A549 (cell line): ENCODE measurements around the gene MYRFL. TPM values are rescaled to one million over a fixed set of nuclear protein-coding genes. Genes with fewer than 3 reads are reported as not detected.

Source experiments
- ATAC-seq, 2 experiments: fragments of 200-7000 bp in 1 of 2; fragments of >200 bp in 1 of 2; cut with Nextera tagmentation in 1 of 2; cut with Tn5 transposase in 1 of 2; 3 replicates each; pipeline versions ENCODE4 v1.8.0 to v1.9.1; 2018 to 2020; ENCODE audit warnings: mild to moderate bottlenecking in 1 of 2, moderate library complexity in 1 of 2
- CTCF ChIA-PET: fragments of 300-600 bp; sonication (Branson Sonifier 250); formaldehyde crosslinking; extraction: SDS; loops from one replicate; lab custom pipeline; 2021; ENCODE audit warnings: antibody characterized with exemption, inconsistent platforms; lab: Yijun Ruan, JAX
- POLR2A ChIA-PET: fragments of 350-600 bp; formaldehyde crosslinking; extraction: SDS; loops from one replicate; lab custom pipeline; 2021; ENCODE audit warnings: antibody characterized with exemption, inconsistent platforms; lab: Yijun Ruan, JAX
- DNase-seq, 2 experiments: peaks; one replicate each; pipeline versions ENCODE4 v3.0.0 to v3.0.0-alpha.2; 2011 to 2016; ENCODE audit warnings: low read depth in 1 of 2, low spot score in 1 of 2
- FAIRE-seq: peaks from 2 replicates; lab custom pipeline; 2011; peaks lifted over from hg19 to GRCh38; lab: Jason Lieb, UNC
- H3K27ac ChIP-seq, 2 experiments: fragments of >200 bp; sonication (Bioruptor Twin); formaldehyde crosslinking; 3 replicates each; pipeline ENCODE4 v1.5.1; 2016 to 2017
- H3K4me1 ChIP-seq: fragments of >200 bp; sonication (Bioruptor Twin); formaldehyde crosslinking; 3 replicates; pipeline ENCODE4 v1.6.1; 2016
- H3K4me2 ChIP-seq: fragments of >200 bp; sonication (Bioruptor Twin); formaldehyde crosslinking; 3 replicates; pipeline ENCODE4 v1.6.1; 2016
- H3K4me3 ChIP-seq: fragments of >200 bp; sonication (Bioruptor Twin); formaldehyde crosslinking; 3 replicates; pipeline ENCODE4 v1.5.1; 2016
- H3K9me3 ChIP-seq: fragments of >200 bp; sonication (Bioruptor Twin); formaldehyde crosslinking; 3 replicates; pipeline ENCODE4 v1.6.1; 2016
- BHLHE40 ChIP-seq: IDR thresholded peaks from 2 replicates; pipeline ENCODE4 v1.6.1; 2012; ENCODE audit warnings: low read depth, low read length, inconsistent platforms
- CBX8 ChIP-seq: fragments of 200-600 bp; sonication (generic); IDR thresholded peaks from 2 replicates; pipeline ENCODE4 v1.6.1; 2016
- CHD2 ChIP-seq: fragments of 150-350 bp; IDR thresholded peaks from 2 replicates; pipeline ENCODE4 v1.6.1; 2014; ENCODE audit warnings: low read length; ENCODE audit not compliant: partially characterized antibody
- EHF ChIP-seq: fragments of 250-450 bp; sonication (Bioruptor Pico); IDR thresholded peaks from 2 replicates; pipeline ENCODE4 v1.5.0; 2020; ENCODE audit warnings: mild to moderate bottlenecking
- EHMT2 ChIP-seq: fragments of 200-600 bp; sonication (generic); IDR thresholded peaks from 2 replicates; pipeline ENCODE4 v1.6.1; 2016; ENCODE audit warnings: antibody characterized with exemption, low read depth, mild to moderate bottlenecking, moderate library complexity
- FOSB ChIP-seq: fragments of 250-450 bp; sonication (Bioruptor Pico); IDR thresholded peaks from 2 replicates; pipeline ENCODE4 v1.5.0; 2020; ENCODE audit warnings: mild to moderate bottlenecking, moderate library complexity
- HOXB5 ChIP-seq: fragments of 250-450 bp; sonication (Bioruptor Pico); IDR thresholded peaks from 2 replicates; pipeline ENCODE4 v1.5.0; 2020; ENCODE audit warnings: mild to moderate bottlenecking, moderate library complexity
- NR3C1 ChIP-seq: fragments of >200 bp; sonication (Bioruptor Twin); formaldehyde crosslinking; IDR thresholded peaks from 3 replicates; pipeline ENCODE4 v1.6.1; 2017
- RNF2 ChIP-seq: fragments of 200-600 bp; sonication (generic); IDR thresholded peaks from 2 replicates; pipeline ENCODE4 v1.6.1; 2016; ENCODE audit warnings: low read depth, mild to moderate bottlenecking, antibody characterized with exemption, moderate library complexity, borderline replicate concordance
- SREBF2 ChIP-seq: fragments of 450-650 bp; IDR thresholded peaks from 2 replicates; pipeline ENCODE4 v1.6.1; 2014; ENCODE audit warnings: mild to moderate bottlenecking, moderate library complexity
- ZC3H11A ChIP-seq: fragments of 450-650 bp; IDR thresholded peaks from 2 replicates; pipeline ENCODE4 v1.6.1; 2014; ENCODE audit warnings: antibody characterized with exemption, mild to moderate bottlenecking
- ZNF302 ChIP-seq: fragments of 250-450 bp; sonication (Bioruptor Pico); IDR thresholded peaks from 2 replicates; pipeline ENCODE4 v1.9.0; 2021; ENCODE audit warnings: inconsistent platforms, mild to moderate bottlenecking, moderate library complexity
- WGBS: methylation state at CpG from one replicate; pipeline ENCODE4 v1.1.6; 2017; ENCODE audit errors: missing lambda C conversion rate; 5-methylcytosine and 5-hydroxymethylcytosine counted together
- polyA plus RNA-seq, 4 experiments: library from polyadenylated mRNA; depleted of rRNA in 3 of 4; stranded (reverse); fragments of >200 nt; fragmentation: RNase III in 1 of 4; extraction: RNeasy Plus Mini Kit Qiagen cat#74134 plus additional on column Dnase treatment in 1 of 4; gene quantifications; 2 replicates in 3 of 4; 3 replicates in 1 of 4; pipeline ENCODE4 v1.2.3, GENCODE V29; 2011 to 2017
- TF ChIP-seq, protein P1 (sequence below): IDR thresholded peaks from 2 replicates; pipeline ENCODE4 v1.6.1; 2012; ENCODE audit warnings: low read depth, borderline replicate concordance
- TF ChIP-seq, protein P2 (sequence below): fragments of 200-600 bp; sonication (generic); IDR thresholded peaks from 2 replicates; pipeline ENCODE4 v1.6.1; 2016; ENCODE audit warnings: antibody characterized with exemption, mild to moderate bottlenecking, moderate library complexity

MYRFL gene
- polyA plus RNA-seq, 2 of the 4 experiments (the other 2 are of a cell fraction), result 0.04 TPM; not detected in 1

DNA sequence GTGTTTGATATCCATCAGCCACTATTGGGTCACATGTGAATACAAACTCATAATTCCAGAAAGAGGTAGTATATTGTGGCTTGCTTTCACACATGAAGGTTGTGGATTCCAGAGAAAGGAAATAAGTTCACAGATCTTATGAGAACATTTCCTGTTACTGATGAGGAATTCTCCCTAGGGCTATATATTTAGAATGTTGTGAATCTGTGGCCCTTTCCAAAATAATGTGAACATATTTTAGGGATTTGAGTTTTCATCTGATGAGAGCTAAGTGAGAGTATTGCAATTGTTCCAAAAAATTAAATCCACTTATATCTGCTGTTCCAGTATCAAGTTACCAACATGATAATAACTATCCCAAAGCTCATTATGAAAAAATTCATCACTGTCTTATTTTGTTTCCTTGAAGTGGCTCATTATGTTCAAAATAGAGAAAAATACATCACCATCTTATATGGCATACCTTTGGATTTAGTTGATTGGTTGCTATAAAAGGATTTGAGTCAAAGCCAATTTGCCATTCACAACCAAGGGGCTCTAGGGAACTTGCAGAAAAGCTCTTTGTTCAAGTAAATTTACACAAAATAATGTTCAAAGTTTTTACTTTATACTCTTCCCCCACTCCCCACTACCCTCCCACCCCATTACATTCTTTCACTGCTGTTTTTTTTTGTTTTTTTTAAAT is 76.3 kb downstream of the MYRFL start:
- FAIRE-seq, result no peak
- H3K4me1 ChIP-seq, result no peaks in the 10 kb centered on the region
- CTCF ChIA-PET, result interaction anchor here (0.6 to 7.3 kb wide), 45 partner anchors 8 to 846 kb away, joined by 3 to 92 read pairs (median 3); no protein-coding TSS in a partner anchor
- TF ChIP-seq CHD2, result no peak
- no peak for TF ChIP-seq CBX8
- no peak for TF ChIP-seq EHF (CRISPR knock-in tag)
- no peak for TF ChIP-seq FOSB (CRISPR knock-in tag)
- TF ChIP-seq, all 56 proteins: peak for 0
- Histone ChIP-seq H3K27ac (no peak overlapping the region), H3K4me2 (no peak overlapping the region), H3K9me3 (no peaks in the 10 kb centered on the region), H3K4me3 (no peak overlapping the region)
- ATAC-seq (no peak), DNase-seq (no peak)
- POLR2A ChIA-PET, result no interaction called here

GRCh38 chr12:69903548-69903947 is 78.5 kb downstream of the MYRFL start:
- Histone ChIP-seq H3K9me3 (no peaks in the 10 kb centered on the region), H3K4me1 (no peaks in the 10 kb centered on the region), H3K4me2 (no peak overlapping the region), H3K4me3 (no peak overlapping the region), H3K27ac (no peak overlapping the region)
- CTCF ChIA-PET, result interaction anchor here (0.8 to 7.3 kb wide), 3 partner anchors 24 to 671 kb away, joined by 3 to 92 read pairs (median 8); no protein-coding TSS in a partner anchor
- POLR2A ChIA-PET, result no interaction called here
- DNase-seq (no peak), FAIRE-seq (no peak), ATAC-seq (no peak)
- no peak for TF ChIP-seq ZNF302 (CRISPR knock-in tag)
- TF ChIP-seq, protein P1, sequence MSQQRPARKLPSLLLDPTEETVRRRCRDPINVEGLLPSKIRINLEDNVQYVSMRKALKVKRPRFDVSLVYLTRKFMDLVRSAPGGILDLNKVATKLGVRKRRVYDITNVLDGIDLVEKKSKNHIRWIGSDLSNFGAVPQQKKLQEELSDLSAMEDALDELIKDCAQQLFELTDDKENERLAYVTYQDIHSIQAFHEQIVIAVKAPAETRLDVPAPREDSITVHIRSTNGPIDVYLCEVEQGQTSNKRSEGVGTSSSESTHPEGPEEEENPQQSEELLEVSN, result no peak
- WGBS, result 55% methylated on average over 8 of the region's 8 CpGs

GRCh38 chr12:69904777-69905176 is 79.8 kb downstream of the MYRFL start:
- DNase-seq, result no peak
- 92% methylated on average over 1 of the region's 1 CpG for WGBS
- ChIA-PET POLR2A (no interaction called here), CTCF (interaction anchor here (1.6 to 7.3 kb wide), 2 partner anchors 25 to 670 kb away, joined by 8 to 92 read pairs; no protein-coding TSS in a partner anchor)
- ATAC-seq, result no peak
- no peaks in the 10 kb centered on the region for H3K9me3 ChIP-seq
- no peak overlapping the region for H3K4me3 ChIP-seq
- H3K4me1 ChIP-seq, result no peaks in the 10 kb centered on the region
- TF ChIP-seq ZC3H11A, result no peak
- TF ChIP-seq, protein P2, sequence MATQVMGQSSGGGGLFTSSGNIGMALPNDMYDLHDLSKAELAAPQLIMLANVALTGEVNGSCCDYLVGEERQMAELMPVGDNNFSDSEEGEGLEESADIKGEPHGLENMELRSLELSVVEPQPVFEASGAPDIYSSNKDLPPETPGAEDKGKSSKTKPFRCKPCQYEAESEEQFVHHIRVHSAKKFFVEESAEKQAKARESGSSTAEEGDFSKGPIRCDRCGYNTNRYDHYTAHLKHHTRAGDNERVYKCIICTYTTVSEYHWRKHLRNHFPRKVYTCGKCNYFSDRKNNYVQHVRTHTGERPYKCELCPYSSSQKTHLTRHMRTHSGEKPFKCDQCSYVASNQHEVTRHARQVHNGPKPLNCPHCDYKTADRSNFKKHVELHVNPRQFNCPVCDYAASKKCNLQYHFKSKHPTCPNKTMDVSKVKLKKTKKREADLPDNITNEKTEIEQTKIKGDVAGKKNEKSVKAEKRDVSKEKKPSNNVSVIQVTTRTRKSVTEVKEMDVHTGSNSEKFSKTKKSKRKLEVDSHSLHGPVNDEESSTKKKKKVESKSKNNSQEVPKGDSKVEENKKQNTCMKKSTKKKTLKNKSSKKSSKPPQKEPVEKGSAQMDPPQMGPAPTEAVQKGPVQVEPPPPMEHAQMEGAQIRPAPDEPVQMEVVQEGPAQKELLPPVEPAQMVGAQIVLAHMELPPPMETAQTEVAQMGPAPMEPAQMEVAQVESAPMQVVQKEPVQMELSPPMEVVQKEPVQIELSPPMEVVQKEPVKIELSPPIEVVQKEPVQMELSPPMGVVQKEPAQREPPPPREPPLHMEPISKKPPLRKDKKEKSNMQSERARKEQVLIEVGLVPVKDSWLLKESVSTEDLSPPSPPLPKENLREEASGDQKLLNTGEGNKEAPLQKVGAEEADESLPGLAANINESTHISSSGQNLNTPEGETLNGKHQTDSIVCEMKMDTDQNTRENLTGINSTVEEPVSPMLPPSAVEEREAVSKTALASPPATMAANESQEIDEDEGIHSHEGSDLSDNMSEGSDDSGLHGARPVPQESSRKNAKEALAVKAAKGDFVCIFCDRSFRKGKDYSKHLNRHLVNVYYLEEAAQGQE, result no peak
- no peak for TF ChIP-seq HOXB5
- TF ChIP-seq RNF2, result no peak
- no peak for TF ChIP-seq EHMT2
- TF ChIP-seq, protein P1, result no peak
- TF ChIP-seq SREBF2, result no peak
- no peak for TF ChIP-seq BHLHE40
- no peak for FAIRE-seq
- no peak overlapping the region for H3K27ac ChIP-seq
- H3K4me2 ChIP-seq, result no peak overlapping the region

DNA sequence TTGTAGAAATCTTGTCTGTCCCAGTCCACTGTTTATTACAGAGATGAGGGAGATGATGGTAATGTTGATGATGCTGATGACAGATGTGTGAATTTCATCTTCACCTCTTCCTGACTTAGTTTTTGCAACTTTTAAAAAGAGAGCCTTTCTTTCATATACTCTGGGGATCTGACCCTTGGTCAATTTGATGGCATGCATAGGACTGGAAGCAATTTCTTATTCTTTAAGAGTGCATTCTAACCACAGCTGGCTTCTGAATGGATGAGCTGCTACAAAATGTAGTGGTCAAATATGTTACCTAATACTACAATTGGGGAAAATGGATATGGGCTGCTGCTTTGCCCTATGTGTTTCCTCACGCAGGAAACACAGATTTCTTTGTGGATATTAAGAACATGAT is 80.8 kb downstream of the MYRFL start:
- DNase-seq (no peak), ATAC-seq (no peak), FAIRE-seq (no peak)
- TF ChIP-seq EHMT2 (no peak), NR3C1 (no peak)
- Histone ChIP-seq H3K27ac (no peak overlapping the region), H3K9me3 (no peaks in the 10 kb centered on the region), H3K4me3 (no peak overlapping the region), H3K4me1 (no peaks in the 10 kb centered on the region), H3K4me2 (no peak overlapping the region)
- ChIA-PET POLR2A (no interaction called here), CTCF (no interaction called here)
- 50% methylated on average over 1 of the region's 1 CpG for WGBS
